Activated CD8-positive, alpha-beta T cell treated with anti-CD3 and anti-CD28 coated beads, Interleukin-2, amount 10 ng/mL, durations not matched to agents 7 days and 5 days (primary cell): ENCODE measurements around the gene TMEM74B. TPM values are rescaled to one million over a fixed set of nuclear protein-coding genes. Genes with fewer than 3 reads are reported as not detected.
A peak's percentile ranks its signal among the peaks of the same experiment; 100 is the strongest.

ENCODE experiments used
- ATAC-seq: fragments of 150-1000 bp; cut with Tn5 transposase; one replicate; pipeline ENCODE4 v1.10.0; 2021; ENCODE audit warnings: moderate library complexity
- CTCF ChIA-PET: fragments of 350-600 bp; sonication (Branson Sonifier 250); formaldehyde crosslinking; loops from one replicate; lab custom pipeline; 2021; ENCODE audit warnings: antibody characterized with exemption; lab: Charles Lee
- POLR2A ChIA-PET: fragments of 350-600 bp; sonication (Branson Sonifier 250); formaldehyde crosslinking; loops from one replicate; lab custom pipeline; 2021; ENCODE audit warnings: antibody characterized with exemption; lab: Charles Lee
- DNase-seq: peaks from one replicate; pipeline ENCODE4 v3.0.0-alpha.2; 2020
- H3K27ac Mint-ChIP-seq: one replicate; pipeline ENCODE4 v1.8.0; 2021; ENCODE audit warnings: mild to moderate bottlenecking, mixed read lengths
- H3K27me3 Mint-ChIP-seq: one replicate; pipeline ENCODE4 v1.8.0; 2021; ENCODE audit warnings: low read depth, mixed read lengths
- H3K36me3 Mint-ChIP-seq: one replicate; pipeline ENCODE4 v1.8.0; 2021; ENCODE audit warnings: low read depth, mixed read lengths
- H3K4me1 Mint-ChIP-seq: one replicate; pipeline ENCODE4 v1.8.0; 2021; ENCODE audit warnings: low read depth, mixed read lengths
- H3K4me3 Mint-ChIP-seq: one replicate; pipeline ENCODE4 v1.8.0; 2021; ENCODE audit warnings: mild to moderate bottlenecking, mixed read lengths
- H3K9me3 Mint-ChIP-seq: one replicate; pipeline ENCODE4 v1.8.0; 2022; ENCODE audit warnings: mixed read lengths; ENCODE audit not compliant: insufficient read depth
- total RNA-seq, 2 experiments: library from RNA; stranded (reverse); gene quantifications; one replicate each; pipeline ENCODE4 v1.2.3, GENCODE V29; 2021

The TMEM74B gene
- total RNA-seq, 2 experiments from 2014 or later, result 0.39 to 1.1 TPM

- DNase-seq (no peak), ATAC-seq (no peak)
- H3K27ac Mint-ChIP-seq, result no peak overlapping the region
- H3K4me3 Mint-ChIP-seq, result no peak overlapping the region
- peaks cover 34% of the 10 kb centered on the region for H3K4me1 Mint-ChIP-seq
- ChIA-PET POLR2A (no interaction called here), CTCF (interaction anchor here (1.0 to 5.0 kb wide), 6 partner anchors 12 to 289 kb away, joined by 3 to 29 read pairs (median 11); partner anchors contain the start of gene RAD21L1)
- no peaks in the 10 kb centered on the region for H3K36me3 Mint-ChIP-seq
- H3K27me3 Mint-ChIP-seq, result peaks cover 28% of the 10 kb centered on the region
- no peaks in the 10 kb centered on the region for H3K9me3 Mint-ChIP-seq
These were observed 30.1 kb upstream of the TMEM74B start for GRCh38 chr20:1214838-1215261.

DNA sequence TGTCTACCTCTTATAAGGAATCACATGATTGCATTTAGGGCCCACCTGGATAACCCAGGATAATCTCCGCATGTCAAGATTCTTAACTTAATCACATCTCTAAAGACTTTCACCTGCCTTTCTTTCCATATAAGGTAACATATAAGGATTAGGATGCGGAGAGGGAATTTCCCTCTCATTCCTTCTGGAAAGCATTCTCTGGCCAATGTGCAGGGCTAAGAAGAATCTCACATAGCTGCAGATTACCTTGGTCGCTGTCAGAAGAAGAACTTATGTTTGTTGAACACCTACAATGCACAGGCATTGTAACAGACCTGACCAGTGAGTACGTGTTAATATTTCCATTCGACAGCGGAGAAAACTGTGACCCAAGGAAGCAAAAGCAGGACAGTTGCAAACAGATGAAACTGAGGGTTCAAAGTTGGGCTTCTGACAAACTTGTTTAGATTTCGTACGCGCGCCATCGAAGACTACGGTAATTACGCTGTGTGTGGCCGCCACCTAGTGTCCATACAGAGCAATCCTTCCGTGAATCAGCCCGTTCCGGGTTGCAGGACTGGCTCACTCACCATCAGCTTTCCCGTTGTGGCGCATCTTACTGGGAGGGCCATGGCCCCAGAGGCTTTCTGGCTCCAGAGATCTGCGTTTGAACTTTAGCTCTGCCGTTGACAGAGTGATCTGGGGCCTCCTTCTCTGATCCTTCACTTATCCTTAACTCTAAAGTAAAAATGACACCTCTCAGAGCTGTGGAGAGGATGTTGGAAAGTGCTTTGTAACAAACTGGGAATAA lies 28.0 kb upstream of the TMEM74B start:
- ChIA-PET POLR2A (interaction anchor here (0.6 to 0.7 kb wide), 2 partner anchors 37 to 223 kb away, joined by 3 read pairs; no protein-coding TSS in a partner anchor), CTCF (interaction anchor here (0.6 to 5.0 kb wide), 33 partner anchors 9 to 409 kb away, joined by 3 to 29 read pairs (median 4); partner anchors contain the start of genes C20orf202, FAM110A, NSFL1C and PSMF1)
- peaks cover 27% of the 10 kb centered on the region for H3K27me3 Mint-ChIP-seq
- H3K27ac Mint-ChIP-seq, result no peak overlapping the region
- H3K9me3 Mint-ChIP-seq, result no peaks in the 10 kb centered on the region
- ATAC-seq (peak; percentile 95), DNase-seq (peak; percentile 84)
- H3K4me3 Mint-ChIP-seq, result no peak overlapping the region
- no peaks in the 10 kb centered on the region for H3K36me3 Mint-ChIP-seq
- peaks cover 34% of the 10 kb centered on the region for H3K4me1 Mint-ChIP-seq

DNA sequence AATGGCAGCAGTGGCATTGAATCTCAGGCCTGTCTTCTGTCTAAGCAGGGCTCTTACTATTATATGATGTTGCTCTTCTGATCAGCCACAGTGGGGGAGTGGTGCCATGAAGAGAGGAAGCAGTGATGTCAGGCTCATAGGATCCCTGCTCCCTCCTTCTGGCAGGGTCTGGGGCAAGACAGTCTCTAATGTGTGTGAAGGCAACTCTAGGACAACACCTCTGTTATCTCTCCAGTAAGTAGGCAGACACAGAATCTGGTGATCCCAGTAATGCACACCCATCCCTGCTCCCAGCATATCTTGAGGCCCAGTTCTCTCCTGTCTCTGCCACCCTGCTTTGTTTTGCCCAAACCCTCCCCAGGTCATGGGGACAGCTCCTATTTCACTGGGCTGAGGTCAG lies 27.2 kb upstream of the TMEM74B start:
- H3K27ac Mint-ChIP-seq, result no peak overlapping the region
- POLR2A ChIA-PET, result no interaction called here
- H3K27me3 Mint-ChIP-seq, result peaks cover 29% of the 10 kb centered on the region
- H3K4me3 Mint-ChIP-seq, result no peak overlapping the region
- CTCF ChIA-PET, result interaction anchor here (0.6 to 5.0 kb wide), 10 partner anchors 8 to 256 kb away, joined by 3 to 29 read pairs (median 14); partner anchors contain the start of genes C20orf202 and RAD21L1
- H3K36me3 Mint-ChIP-seq, result no peaks in the 10 kb centered on the region
- DNase-seq (no peak), ATAC-seq (no peak)
- H3K4me1 Mint-ChIP-seq, result peaks cover 34% of the 10 kb centered on the region
- H3K9me3 Mint-ChIP-seq, result no peaks in the 10 kb centered on the region

GRCh38 chr20:1210501-1210900 lies 25.7 kb upstream of the TMEM74B start:
- Mint-ChIP-seq H3K36me3 (no peaks in the 10 kb centered on the region), H3K9me3 (no peaks in the 10 kb centered on the region), H3K4me3 (no peak overlapping the region), H3K27ac (no peak overlapping the region), H3K27me3 (peaks cover 29% of the 10 kb centered on the region), H3K4me1 (peaks cover 19% of the 10 kb centered on the region)
- ChIA-PET POLR2A (no interaction called here), CTCF (interaction anchor here (1.0 to 5.0 kb wide), 3 partner anchors 16 to 285 kb away, joined by 3 to 22 read pairs (median 20); partner anchors contain the start of gene RAD21L1)
- ATAC-seq (no peak), DNase-seq (no peak)

DNA sequence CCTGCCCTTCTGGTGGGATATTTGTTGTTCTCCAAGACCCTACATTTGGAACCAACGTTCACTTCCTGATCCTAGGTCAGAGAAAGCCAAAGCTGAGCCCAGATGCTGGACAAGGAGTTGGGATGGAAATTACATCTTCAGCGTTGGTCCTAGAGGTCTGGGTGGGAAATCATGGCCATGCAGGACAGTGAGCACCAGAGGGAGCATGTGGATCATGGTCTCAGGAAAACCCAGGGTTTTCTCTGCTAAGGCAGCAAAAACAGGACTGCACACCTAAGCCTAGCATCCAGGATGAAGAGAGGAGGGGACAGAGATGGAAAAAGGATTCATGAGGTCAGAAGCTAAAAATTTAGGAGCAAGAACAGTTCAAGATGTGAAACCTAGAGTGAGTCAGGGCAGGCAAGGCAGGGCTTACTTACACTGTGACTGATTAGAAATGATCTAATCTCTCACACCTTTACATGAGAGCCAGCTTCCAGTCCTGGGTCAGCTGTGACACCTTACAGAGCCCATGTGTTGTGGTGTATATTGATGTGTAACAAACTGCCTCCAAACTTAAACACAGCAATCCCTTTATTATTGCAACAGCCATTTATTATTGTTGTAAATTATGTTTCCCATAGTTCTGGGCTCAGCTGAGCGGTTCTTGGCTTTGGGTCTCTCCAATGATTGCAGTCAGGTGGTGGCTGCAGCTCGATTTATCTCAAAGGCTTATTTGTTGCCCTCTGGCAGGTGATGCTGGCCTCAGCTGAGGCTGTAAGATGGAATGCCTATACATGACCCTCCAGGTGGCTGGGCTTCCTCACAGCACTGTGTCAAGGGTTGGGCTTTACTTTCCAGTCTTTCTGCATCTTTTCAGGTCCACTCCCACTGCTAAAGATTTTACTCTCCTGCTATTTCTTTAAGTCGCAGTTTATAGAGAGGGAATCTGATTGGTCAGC lies 24.9 kb upstream of the TMEM74B start:
- Mint-ChIP-seq H3K27me3 (peaks cover 29% of the 10 kb centered on the region), H3K9me3 (no peaks in the 10 kb centered on the region), H3K27ac (no peak overlapping the region), H3K4me1 (peaks cover 11% of the 10 kb centered on the region), H3K4me3 (no peak overlapping the region), H3K36me3 (no peaks in the 10 kb centered on the region)
- DNase-seq, result no peak
- no peak for ATAC-seq
- ChIA-PET CTCF (interaction anchor here (1.0 to 3.5 kb wide), 4 partner anchors 16 to 286 kb away, joined by 3 to 22 read pairs (median 3); no protein-coding TSS in a partner anchor), POLR2A (no interaction called here)

- peaks cover 1% of the 10 kb centered on the region for H3K4me1 Mint-ChIP-seq
- no peak for ATAC-seq
- CTCF ChIA-PET, result no interaction called here
- H3K4me3 Mint-ChIP-seq, result no peak overlapping the region
- no peak for DNase-seq
- H3K9me3 Mint-ChIP-seq, result no peaks in the 10 kb centered on the region
- POLR2A ChIA-PET, result no interaction called here
- no peak overlapping the region for H3K27ac Mint-ChIP-seq
- H3K27me3 Mint-ChIP-seq, result peaks cover 29% of the 10 kb centered on the region
- no peaks in the 10 kb centered on the region for H3K36me3 Mint-ChIP-seq
These were observed 22.6 kb upstream of the TMEM74B start for GRCh38 chr20:1207293-1207878.

DNA sequence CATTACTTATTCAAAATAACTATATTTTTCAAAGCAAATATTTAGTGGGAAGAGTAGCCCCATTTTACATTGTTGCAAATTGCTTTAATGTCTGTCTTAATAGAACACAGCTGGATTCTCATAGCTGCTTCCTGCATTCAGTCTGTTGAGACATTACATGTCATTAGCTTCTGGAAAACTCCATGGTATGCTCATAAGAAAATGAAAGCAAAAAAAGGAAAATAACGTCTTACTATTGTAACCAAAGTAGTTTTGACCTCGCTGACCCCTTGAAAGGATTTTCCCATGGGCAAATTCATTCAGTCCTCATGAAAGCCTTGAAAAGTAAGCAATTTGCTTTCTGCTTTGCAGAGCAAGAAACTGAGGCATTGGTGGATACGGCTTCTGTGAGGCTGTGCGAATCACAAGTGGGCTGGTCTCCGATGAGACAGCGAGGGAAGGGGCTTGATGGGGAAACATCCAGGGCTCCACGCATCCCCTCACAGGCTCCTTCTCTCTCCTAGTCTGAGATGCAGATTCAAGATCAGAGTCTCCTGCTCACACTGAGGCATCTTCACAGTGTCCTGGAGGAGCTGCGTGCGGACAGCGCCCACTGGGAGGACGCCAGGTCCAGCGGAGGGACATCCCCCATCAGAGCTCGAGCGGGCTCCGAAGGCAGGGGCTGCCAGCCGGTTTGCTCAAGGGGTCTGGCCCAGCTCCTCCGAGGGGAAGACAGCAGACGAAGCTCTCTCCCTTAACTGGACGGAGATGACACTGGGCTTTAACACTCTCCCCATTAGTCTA lies 21.8 kb upstream of the TMEM74B start:
- Mint-ChIP-seq H3K9me3 (no peaks in the 10 kb centered on the region), H3K36me3 (no peaks in the 10 kb centered on the region), H3K4me3 (no peak overlapping the region), H3K4me1 (no peaks in the 10 kb centered on the region), H3K27ac (no peak overlapping the region), H3K27me3 (peaks cover 23% of the 10 kb centered on the region)
- DNase-seq (no peak), ATAC-seq (no peak)
- CTCF ChIA-PET, result no interaction called here
- POLR2A ChIA-PET, result no interaction called here

DNA sequence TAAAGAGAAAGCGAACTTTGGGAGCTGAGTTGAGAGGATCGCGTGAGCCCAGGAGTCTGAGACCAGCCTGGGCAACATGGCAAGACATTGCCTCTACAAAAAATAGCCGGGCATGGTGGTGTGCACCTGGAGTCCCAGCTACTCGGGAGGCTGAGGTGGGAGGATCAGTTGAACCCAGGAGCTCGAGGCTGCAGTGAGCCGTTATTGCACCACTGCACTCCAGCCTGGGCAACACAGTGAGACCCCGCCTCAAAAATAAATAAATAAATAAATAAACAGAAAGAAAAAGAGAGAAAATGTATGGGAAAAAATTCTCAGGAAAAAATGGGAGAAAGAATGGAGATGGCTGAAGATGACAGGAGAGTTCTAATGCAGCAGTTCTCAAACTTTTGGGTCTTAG lies 21.0 kb upstream of the TMEM74B start:
- POLR2A ChIA-PET, result no interaction called here
- no peaks in the 10 kb centered on the region for H3K36me3 Mint-ChIP-seq
- CTCF ChIA-PET, result no interaction called here

GRCh38 chr20:1204576-1204975 lies 19.8 kb upstream of the TMEM74B start:
- peaks cover 15% of the 10 kb centered on the region for H3K27me3 Mint-ChIP-seq
- ATAC-seq, result no peak
- POLR2A ChIA-PET, result no interaction called here
- CTCF ChIA-PET, result interaction anchor here (3.1 kb wide), 1 partner anchor 8 kb away, joined by 17 read pairs; no protein-coding TSS in a partner anchor
- no peak overlapping the region for H3K4me3 Mint-ChIP-seq
- DNase-seq, result no peak
- no peaks in the 10 kb centered on the region for H3K9me3 Mint-ChIP-seq
- peaks cover 7% of the 10 kb centered on the region for H3K4me1 Mint-ChIP-seq
- no peaks in the 10 kb centered on the region for H3K36me3 Mint-ChIP-seq
- H3K27ac Mint-ChIP-seq, result no peak overlapping the region

More for the DNA sequence above, 21.0 kb upstream of the TMEM74B start:
- no peaks in the 10 kb centered on the region for H3K4me1 Mint-ChIP-seq
- no peak overlapping the region for H3K4me3 Mint-ChIP-seq
- no peak overlapping the region for H3K27ac Mint-ChIP-seq
- ATAC-seq (no peak), DNase-seq (no peak)
- no peaks in the 10 kb centered on the region for H3K9me3 Mint-ChIP-seq
- peaks cover 19% of the 10 kb centered on the region for H3K27me3 Mint-ChIP-seq

DNA sequence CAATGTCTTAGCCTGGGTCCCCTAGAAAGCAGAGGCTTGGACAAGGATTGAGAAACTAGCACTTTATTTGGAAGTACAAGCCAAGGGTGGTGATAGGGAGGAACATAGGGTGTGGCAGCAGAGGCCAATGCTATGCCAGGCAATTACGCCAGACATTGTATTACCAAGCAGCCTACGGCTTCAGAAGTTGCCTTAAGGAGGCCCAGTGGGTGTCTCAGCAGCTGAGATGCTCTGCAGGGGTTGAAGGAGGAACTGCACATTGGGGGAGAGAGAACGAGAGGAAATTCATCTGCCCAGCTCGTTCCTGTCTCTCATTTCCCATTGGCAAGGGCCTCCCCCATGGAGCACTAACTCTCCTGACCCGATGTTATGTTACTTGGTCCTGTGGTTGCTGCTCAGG lies 19.3 kb upstream of the TMEM74B start:
- peaks cover 7% of the 10 kb centered on the region for H3K4me1 Mint-ChIP-seq
- ChIA-PET CTCF (interaction anchor here (0.5 to 3.1 kb wide), 2 partner anchors 9 to 11 kb away, joined by 3 to 17 read pairs; no protein-coding TSS in a partner anchor), POLR2A (no interaction called here)
- ATAC-seq (no peak), DNase-seq (no peak)
- H3K27ac Mint-ChIP-seq, result no peak overlapping the region
- no peaks in the 10 kb centered on the region for H3K9me3 Mint-ChIP-seq
- H3K4me3 Mint-ChIP-seq, result no peak overlapping the region
- H3K27me3 Mint-ChIP-seq, result peaks cover 12% of the 10 kb centered on the region
- no peaks in the 10 kb centered on the region for H3K36me3 Mint-ChIP-seq
